Measurements from ENCODE around the gene CATSPERD.

- no peak for TF ChIP-seq CTCF (IDR thresholded peaks at IDR 0.05)
- no peak for TF ChIP-seq EZH2 (IDR thresholded peaks at IDR 0.05)
- TF ChIP-seq EZH2phosphoT487 (IDR thresholded peaks at IDR 0.05): no peak
Measured at GRCh38 chr19:5705552-5705951, 14.9 kb upstream of the CATSPERD start.
